ENCODE data around the gene GMFB.

- TF ChIP-seq CTCF (IDR thresholded peaks at IDR 0.05 in 2 of 3, conservative IDR thresholded peaks at IDR 0.05 in 1 of 3; ENCODE audit: control insufficient read depth in 2 of 3, extremely low read depth in 1 of 3, insufficient read depth in 1 of 3, low read depth in 3 of 3, low read length in 3 of 3) (no peak), POLR2AphosphoS5 (IDR thresholded peaks at IDR 0.05; ENCODE audit: low read length) (no peak), FOXK2 (IDR thresholded peaks at IDR 0.05) (no peak), REST (IDR thresholded peaks at IDR 0.05; ENCODE audit: low read depth, low read length) (no peak), SIX5 (IDR thresholded peaks at IDR 0.05; ENCODE audit: low read depth, low read length, severe bottlenecking) (no peak), NR2C2 (IDR thresholded peaks at IDR 0.05; ENCODE audit: borderline replicate concordance, control insufficient read depth, insufficient read length, low read depth) (no peak), CHD1 (IDR thresholded peaks at IDR 0.05; ENCODE audit: low read depth, low read length) (no peak), BCL3 (IDR thresholded peaks at IDR 0.05; ENCODE audit: borderline replicate concordance, insufficient read depth, low read depth, low read length, poor library complexity, severe bottlenecking) (no peak), POLR2A (IDR thresholded peaks at IDR 0.05; ENCODE audit: low read depth, low read length) (no peak), MYC (IDR thresholded peaks at IDR 0.05; ENCODE audit: insufficient read depth, insufficient read length, insufficient replicate concordance, low read length, severe bottlenecking) (no peak), FOXM1 (IDR thresholded peaks at IDR 0.05; ENCODE audit: low read depth, low read length) (no peak), KLF5 (IDR thresholded peaks at IDR 0.05; ENCODE audit: partially characterized antibody) (no peak)
Measured at GRCh38 chr14:54471641-54472040, 17.1 kb downstream of the GMFB start.
